H54 (cell line): ENCODE results near the gene RBM19.

Experiments used
- DNase-seq: peaks from one replicate; pipeline ENCODE4 v3.0.0; 2011; ENCODE audit warnings: low spot score, mixed read lengths; ENCODE audit not compliant: insufficient read length
- FAIRE-seq: peaks from 3 replicates; lab custom pipeline; 2011; peaks lifted over from hg19 to GRCh38; lab: Jason Lieb, UNC
- POLR2A ChIP-seq: IDR thresholded peaks from 2 replicates; pipeline ENCODE4 v1.6.1; 2011; ENCODE audit warnings: low read depth, mild to moderate bottlenecking, low read length

RBM19 gene

DNA sequence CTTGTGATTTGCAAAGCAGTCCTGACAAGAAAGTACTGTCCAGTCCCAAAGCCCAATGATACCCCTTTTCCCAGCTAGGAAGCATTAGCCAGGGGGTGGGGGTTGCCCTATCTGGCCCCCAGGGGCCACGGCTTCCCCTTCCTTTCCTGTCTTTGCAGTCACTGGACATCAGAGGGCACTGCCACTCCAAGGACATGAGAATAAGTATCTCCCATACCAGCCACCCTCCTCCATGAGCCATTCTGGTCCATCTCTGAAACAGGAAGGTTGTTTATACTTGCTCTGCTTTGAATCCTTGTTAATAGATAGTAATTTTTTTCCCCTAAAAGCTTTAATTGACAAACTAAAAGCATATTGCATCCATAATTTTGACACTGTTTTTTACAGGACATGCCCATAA, 29.7 kb downstream of the RBM19 start:
- no peak for TF ChIP-seq POLR2A
- no peak for FAIRE-seq
- DNase-seq = no peak

GRCh38 chr12:113935459-113935858, 30.7 kb downstream of the RBM19 start:
- TF ChIP-seq POLR2A = no peak
- FAIRE-seq = no peak

GRCh38 chr12:113934946-113935345, 31.2 kb downstream of the RBM19 start:
- no peak for TF ChIP-seq POLR2A
- no peak for DNase-seq
- no peak for FAIRE-seq

More at GRCh38 chr12:113935459-113935858, 30.7 kb downstream of the RBM19 start:
- DNase-seq = no peak

DNA sequence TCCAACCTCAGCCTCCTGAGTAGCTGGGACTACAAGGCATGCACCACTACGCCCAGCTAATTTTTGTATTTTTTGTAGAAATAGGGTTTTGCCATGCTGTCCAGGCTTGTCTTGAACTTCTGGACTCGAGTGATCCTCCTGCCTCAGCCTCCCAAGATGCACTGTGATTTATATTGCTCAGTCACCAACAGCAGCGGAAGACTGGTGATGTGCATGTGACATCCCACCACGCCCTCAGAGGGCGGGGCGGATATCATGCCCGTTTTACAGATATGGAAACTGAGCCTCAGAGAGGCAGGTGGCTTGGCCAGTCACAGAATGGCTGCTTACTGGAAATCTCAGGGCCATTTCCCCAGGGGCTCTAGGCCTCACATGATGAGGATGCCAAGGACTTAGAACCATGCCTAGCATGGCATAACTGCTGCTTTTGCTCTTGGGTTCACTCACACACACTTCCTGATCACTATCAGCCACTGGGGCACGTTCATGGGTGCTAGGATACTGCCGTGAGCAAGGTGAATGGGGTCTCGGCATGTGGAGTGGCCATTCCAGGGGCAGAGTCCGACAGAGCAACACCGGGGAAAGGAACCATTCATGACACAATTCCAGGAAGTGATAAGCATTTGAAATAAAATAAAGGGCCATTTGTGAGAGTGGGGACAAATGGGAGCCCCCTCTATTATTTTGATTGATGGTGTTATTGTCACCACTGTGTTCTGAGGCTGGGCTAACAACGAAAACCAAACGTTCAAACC, 31.9 kb downstream of the RBM19 start:
- no peak for FAIRE-seq
- no peak for DNase-seq
- TF ChIP-seq POLR2A = no peak

GRCh38 chr12:113933201-113933786, 32.8 kb downstream of the RBM19 start:
- TF ChIP-seq POLR2A = no peak
- FAIRE-seq (no peak), DNase-seq (no peak)

GRCh38 chr12:113932381-113933196, 33.5 kb downstream of the RBM19 start:
- FAIRE-seq (no peak), DNase-seq (no peak)
- TF ChIP-seq POLR2A = no peak

DNA sequence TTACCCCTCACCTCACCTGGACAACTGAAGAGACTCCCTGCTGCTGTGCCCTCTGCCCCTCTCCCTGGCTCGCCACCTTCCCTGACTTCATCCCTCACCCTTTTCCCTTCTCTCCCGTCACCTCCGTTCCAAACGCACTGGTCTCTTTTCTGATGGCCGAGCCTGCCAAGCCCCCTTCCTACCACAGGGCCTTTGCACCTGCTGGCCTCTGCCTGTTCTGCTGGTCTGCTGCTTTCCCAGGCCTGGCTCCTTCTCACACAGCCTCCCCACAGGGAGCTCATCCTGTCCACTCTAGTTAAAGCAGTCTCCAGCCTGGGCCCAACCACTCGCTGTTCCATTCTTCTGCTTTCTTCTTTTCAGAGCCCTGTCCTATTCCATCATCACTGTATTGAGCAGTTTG, 34.6 kb downstream of the RBM19 start:
- DNase-seq = no peak
- no peak for TF ChIP-seq POLR2A
- FAIRE-seq = no peak

DNA sequence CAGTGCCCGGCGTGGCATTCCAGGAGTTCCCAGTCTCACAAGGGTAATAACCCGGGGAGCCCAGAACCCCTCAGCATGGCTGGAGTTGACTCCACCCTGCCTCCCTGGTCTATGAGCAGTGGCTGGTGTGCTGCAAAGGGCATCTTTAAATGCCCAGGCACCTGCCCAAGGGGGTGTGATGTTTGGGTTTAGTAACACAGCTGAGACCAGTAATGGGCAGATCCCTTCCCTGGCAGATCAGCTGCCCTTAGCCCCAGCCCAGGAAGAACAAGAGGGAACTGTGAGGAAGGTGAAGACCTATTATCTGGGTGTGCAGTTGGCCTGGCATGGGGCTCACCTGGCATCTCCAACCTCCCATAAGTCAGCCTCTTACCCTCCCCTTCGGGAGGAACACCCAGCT, 35.9 kb downstream of the RBM19 start:
- FAIRE-seq (no peak), DNase-seq (no peak)
- TF ChIP-seq POLR2A = no peak

- TF ChIP-seq POLR2A = no peak
- DNase-seq (no peak), FAIRE-seq (no peak)
Measured at GRCh38 chr12:113929312-113929989, 36.7 kb downstream of the RBM19 start.

GRCh38 chr12:113926788-113927187, 39.3 kb downstream of the RBM19 start:
- FAIRE-seq (no peak), DNase-seq (no peak)
- TF ChIP-seq POLR2A = no peak

GRCh38 chr12:113924341-113924740, 41.8 kb downstream of the RBM19 start:
- DNase-seq (no peak), FAIRE-seq (no peak)
- no peak for TF ChIP-seq POLR2A

DNA sequence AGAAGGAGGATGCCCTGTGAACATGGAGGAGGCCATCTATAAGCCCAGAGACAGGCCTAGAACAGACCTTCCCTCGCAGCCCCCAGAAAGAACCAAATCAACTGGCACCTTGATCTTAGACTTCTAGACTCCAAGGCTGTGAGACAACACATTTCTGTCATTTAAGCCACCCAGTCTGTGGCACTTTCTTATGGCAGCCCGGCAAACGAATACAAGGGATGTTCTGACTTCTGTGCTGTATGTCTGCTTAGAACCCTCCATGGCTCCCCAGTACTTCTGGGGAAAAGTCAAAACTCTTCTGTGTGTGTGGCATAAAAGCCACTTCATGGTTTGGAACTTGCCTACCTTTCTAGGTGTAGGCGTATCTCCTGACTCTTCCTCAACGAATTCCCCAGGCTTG, 42.9 kb downstream of the RBM19 start:
- DNase-seq (no peak), FAIRE-seq (no peak)
- no peak for TF ChIP-seq POLR2A

GRCh38 chr12:113921430-113921829, 44.7 kb downstream of the RBM19 start:
- DNase-seq = no peak
- TF ChIP-seq POLR2A = no peak
- no peak for FAIRE-seq

- DNase-seq (no peak), FAIRE-seq (no peak)
- no peak for TF ChIP-seq POLR2A
Measured at GRCh38 chr12:113919791-113920190, 46.3 kb downstream of the RBM19 start.

DNA sequence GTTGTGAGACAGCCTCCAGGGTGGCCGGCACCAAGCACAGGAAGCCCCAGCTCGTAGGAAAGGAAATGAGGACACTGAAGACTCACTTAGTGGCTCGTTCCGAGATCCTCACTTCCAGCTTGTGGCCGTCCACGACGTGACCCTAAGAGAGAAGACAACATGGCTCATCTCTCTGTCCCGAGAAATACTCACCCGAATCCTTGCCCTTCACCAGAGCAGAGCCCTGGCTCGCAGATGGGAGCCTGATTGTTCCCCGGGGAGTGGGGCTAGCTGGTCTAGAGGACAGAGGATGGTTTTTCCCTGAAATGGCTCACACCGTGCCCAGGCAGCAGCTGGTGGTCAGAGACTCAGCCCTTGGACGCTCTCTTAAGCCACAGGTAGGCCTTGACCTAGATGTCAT, 47.8 kb downstream of the RBM19 start:
- no peak for TF ChIP-seq POLR2A
- DNase-seq (no peak), FAIRE-seq (no peak)
